H9 (cell line): ENCODE measurements around the gene SLC30A7. TPM values are rescaled to one million over a fixed set of nuclear protein-coding genes. Genes with fewer than 3 reads are reported as not detected.

ENCODE experiments used
- DNase-seq: peaks from one replicate; pipeline ENCODE4 v3.0.0-alpha.2; 2017
- H2AFZ ChIP-seq: one replicate; pipeline ENCODE4 v1.6.1; 2013; ENCODE audit warnings: mild to moderate bottlenecking, low read length, control low read depth, moderate library complexity
- H2AK5ac ChIP-seq: 2 replicates; pipeline ENCODE4 v1.6.1; 2013; ENCODE audit warnings: low read length, control low read depth, mixed read lengths; ENCODE audit not compliant: insufficient read length
- H2BK120ac ChIP-seq: one replicate; pipeline ENCODE4 v1.6.1; 2013; ENCODE audit warnings: low read depth, mild to moderate bottlenecking, low read length, control low read depth, inconsistent platforms; ENCODE audit not compliant: poor library complexity, severe bottlenecking
- H2BK12ac ChIP-seq: 2 replicates; pipeline ENCODE4 v1.6.1; 2013; ENCODE audit warnings: low read length, control low read depth, mixed read lengths, low read depth; ENCODE audit not compliant: insufficient read length
- H2BK15ac ChIP-seq: 2 replicates; pipeline ENCODE4 v1.6.1; 2013; ENCODE audit warnings: low read depth, low read length, control low read depth
- H2BK20ac ChIP-seq: one replicate; pipeline ENCODE4 v1.6.1; 2013; ENCODE audit warnings: low read depth, mild to moderate bottlenecking, low read length, control low read depth, inconsistent platforms; ENCODE audit not compliant: poor library complexity, severe bottlenecking
- H2BK5ac ChIP-seq: 2 replicates; pipeline ENCODE4 v1.6.1; 2013; ENCODE audit warnings: low read length, control low read depth, mixed read lengths; ENCODE audit not compliant: insufficient read length
- H3K14ac ChIP-seq: 2 replicates; pipeline ENCODE4 v1.6.1; 2013; ENCODE audit warnings: low read length, control low read depth; ENCODE audit not compliant: insufficient read depth
- H3K18ac ChIP-seq: 2 replicates; pipeline ENCODE4 v1.6.1; 2013; ENCODE audit warnings: low read depth, mild to moderate bottlenecking, mixed read lengths, low read length, control low read depth; ENCODE audit not compliant: insufficient read length
- H3K23ac ChIP-seq: 2 replicates; pipeline ENCODE4 v1.6.1; 2013; ENCODE audit warnings: low read length, control low read depth, mixed read lengths, low read depth; ENCODE audit not compliant: insufficient read length
- H3K23me2 ChIP-seq: 2 replicates; pipeline ENCODE4 v1.6.1; 2013; ENCODE audit warnings: low read depth, mild to moderate bottlenecking, mixed read lengths, low read length, control low read depth; ENCODE audit not compliant: insufficient read length, poor library complexity, severe bottlenecking
- H3K27ac ChIP-seq: 2 replicates; pipeline ENCODE4 v1.5.1; 2013; ENCODE audit warnings: low read length, control low read depth, mixed read lengths, low read depth; ENCODE audit not compliant: insufficient read length
- H3K27me3 ChIP-seq: 2 replicates; pipeline ENCODE4 v1.6.1; 2013; ENCODE audit warnings: low read length, control low read depth, inconsistent platforms; ENCODE audit not compliant: insufficient read depth
- H3K4ac ChIP-seq: 2 replicates; pipeline ENCODE4 v1.6.1; 2013; ENCODE audit warnings: low read depth, mild to moderate bottlenecking, control low read depth, inconsistent platforms, low read length, moderate library complexity
- H3K4me1 ChIP-seq: 2 replicates; pipeline ENCODE4 v1.6.1; 2013; ENCODE audit warnings: low read length, control low read depth, inconsistent platforms; ENCODE audit not compliant: insufficient read depth
- H3K4me2 ChIP-seq: 2 replicates; pipeline ENCODE4 v1.6.1; 2013; ENCODE audit warnings: low read length, control low read depth, mixed read lengths; ENCODE audit not compliant: insufficient read length, insufficient read depth
- H3K56ac ChIP-seq: 2 replicates; pipeline ENCODE4 v1.6.1; 2013; ENCODE audit warnings: low read depth, mild to moderate bottlenecking, mixed read lengths, low read length, control low read depth; ENCODE audit not compliant: insufficient read length
- H3K79me1 ChIP-seq: 2 replicates; pipeline ENCODE4 v1.6.1; 2013; ENCODE audit warnings: low read depth, mild to moderate bottlenecking, moderate library complexity, low read length, control low read depth, inconsistent platforms; ENCODE audit not compliant: insufficient read depth, poor library complexity, severe bottlenecking
- H3K79me2 ChIP-seq: 2 replicates; pipeline ENCODE4 v1.6.1; 2013; ENCODE audit warnings: low read length, control low read depth, inconsistent platforms; ENCODE audit not compliant: insufficient read depth
- H3K9ac ChIP-seq: 2 replicates; pipeline ENCODE4 v1.6.1; 2013; ENCODE audit warnings: low read length, control low read depth, mixed read lengths; ENCODE audit not compliant: insufficient read length; ENCODE audit errors: extremely low read depth
- H3K9me3 ChIP-seq: one replicate; pipeline ENCODE4 v1.6.1; 2013; ENCODE audit warnings: low read depth, low read length, inconsistent platforms; ENCODE audit not compliant: control insufficient read depth
- H3T11ph ChIP-seq: one replicate; pipeline ENCODE4 v1.6.1; 2013; ENCODE audit warnings: mild to moderate bottlenecking, low read length, control low read depth, inconsistent platforms
- H4K20me1 ChIP-seq: one replicate; pipeline ENCODE4 v1.6.1; 2013; ENCODE audit not compliant: control insufficient read depth, insufficient read length, insufficient read depth
- H4K5ac ChIP-seq: 2 replicates; pipeline ENCODE4 v1.6.1; 2013; ENCODE audit warnings: low read depth, mild to moderate bottlenecking, mixed read lengths, low read length, control low read depth; ENCODE audit not compliant: insufficient read length
- H4K8ac ChIP-seq: replicated peaks from 2 replicates; pipeline ENCODE4 v1.6.1; 2013; ENCODE audit warnings: low read length, control low read depth, mixed read lengths, low read depth; ENCODE audit not compliant: insufficient read length
- H4K91ac ChIP-seq: 2 replicates; pipeline ENCODE4 v1.6.1; 2013; ENCODE audit warnings: low read depth, mild to moderate bottlenecking, moderate library complexity, mixed read lengths, low read length, control low read depth; ENCODE audit not compliant: insufficient read length
- H3K27ac Mint-ChIP-seq, 3 experiments: 2 replicates in 2 of 3; 3 replicates in 1 of 3; pipeline ENCODE4 v1.8.0; 2020 to 2021; ENCODE audit warnings: mixed read lengths in 3 of 3, mild to moderate bottlenecking in 1 of 3, moderate library complexity in 1 of 3
- H3K27me3 Mint-ChIP-seq: 2 replicates; pipeline ENCODE4 v1.8.0; 2021; ENCODE audit warnings: low read depth, mild to moderate bottlenecking, moderate library complexity, mixed read lengths
- H3K36me3 Mint-ChIP-seq, 3 experiments: 2 replicates in 2 of 3; 3 replicates in 1 of 3; pipeline ENCODE4 v1.8.0; 2020 to 2021; ENCODE audit warnings: low read depth in 3 of 3, mixed read lengths in 3 of 3; ENCODE audit not compliant: insufficient read depth in 1 of 3
- H3K4me1 Mint-ChIP-seq, 2 experiments: 2 replicates each; pipeline ENCODE4 v1.8.0; 2020; ENCODE audit warnings: mixed read lengths in 2 of 2
- H3K4me3 Mint-ChIP-seq, 2 experiments: 2 replicates in 1 of 2; 3 replicates in 1 of 2; pipeline ENCODE4 v1.8.0; 2020 to 2021; ENCODE audit warnings: mild to moderate bottlenecking in 2 of 2, mixed read lengths in 2 of 2, moderate library complexity in 1 of 2
- H3K9me3 Mint-ChIP-seq, 2 experiments: 2 replicates in 1 of 2; 3 replicates in 1 of 2; pipeline ENCODE4 v1.8.0; 2020; ENCODE audit warnings: mild to moderate bottlenecking in 2 of 2, mixed read lengths in 2 of 2, moderate library complexity in 1 of 2
- WGBS: extraction: QIAGEN DNeasy Blood & Tissue Kit; methylation state at CpG from one replicate; pipeline ENCODE4 v1.1.7; 2013; ENCODE audit warnings: missing lambda C conversion rate, low lambda C conversion rate, mixed read lengths; ENCODE audit not compliant: insufficient read length; ENCODE audit errors: extremely low coverage; 5-methylcytosine and 5-hydroxymethylcytosine counted together
- total RNA-seq: library from RNA; stranded (reverse); gene quantifications from 2 replicates; pipeline ENCODE4 v1.2.1, GENCODE V29; 2021
- TF ChIP-seq, protein P1 (sequence below): fragments of 200-600 bp; sonication (generic); conservative IDR thresholded peaks from 3 replicates; pipeline ENCODE4 v1.8.0; 2021; ENCODE audit warnings: antibody characterized with exemption, mild to moderate bottlenecking

Gene SLC30A7
- total RNA-seq, 1 experiment from 2014 or later: 25.6 TPM

DNA sequence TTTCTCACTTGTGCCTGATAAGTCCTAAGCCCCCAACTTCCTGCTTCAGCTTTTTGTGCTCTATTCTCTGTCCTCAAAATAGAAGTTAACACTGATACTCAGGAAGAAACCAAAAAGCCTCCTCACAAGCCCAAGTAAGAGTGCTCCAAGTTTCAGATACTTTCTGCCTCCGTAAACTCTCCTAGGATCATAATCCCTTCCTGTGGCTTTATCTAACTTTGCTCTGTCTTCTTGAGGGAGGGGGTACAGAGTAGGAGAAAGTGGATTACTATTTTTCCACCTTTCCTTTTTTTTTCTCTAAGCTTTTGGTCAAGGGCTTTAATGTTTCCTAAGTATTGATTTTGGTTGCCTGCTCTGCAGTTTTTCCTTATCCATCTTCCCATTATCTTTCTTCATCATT, 75.1 kb downstream of the SLC30A7 start:
- DNase-seq: no peak
- no peak overlapping the region for H3K9ac ChIP-seq
- H3K4me1 Mint-ChIP-seq: peaks cover 20% of the 10 kb centered on the region in 2 experiments
- H3K23me2 ChIP-seq: no peaks in the 10 kb centered on the region
- no peaks in the 10 kb centered on the region for H3K27me3 ChIP-seq
- no peaks in the 10 kb centered on the region for H3K9me3 ChIP-seq
- no peak overlapping the region for H3T11ph ChIP-seq
- no peaks in the 10 kb centered on the region; the same call in 1 of the 2 replicates for H3K4me1 ChIP-seq
- TF ChIP-seq, protein P1, sequence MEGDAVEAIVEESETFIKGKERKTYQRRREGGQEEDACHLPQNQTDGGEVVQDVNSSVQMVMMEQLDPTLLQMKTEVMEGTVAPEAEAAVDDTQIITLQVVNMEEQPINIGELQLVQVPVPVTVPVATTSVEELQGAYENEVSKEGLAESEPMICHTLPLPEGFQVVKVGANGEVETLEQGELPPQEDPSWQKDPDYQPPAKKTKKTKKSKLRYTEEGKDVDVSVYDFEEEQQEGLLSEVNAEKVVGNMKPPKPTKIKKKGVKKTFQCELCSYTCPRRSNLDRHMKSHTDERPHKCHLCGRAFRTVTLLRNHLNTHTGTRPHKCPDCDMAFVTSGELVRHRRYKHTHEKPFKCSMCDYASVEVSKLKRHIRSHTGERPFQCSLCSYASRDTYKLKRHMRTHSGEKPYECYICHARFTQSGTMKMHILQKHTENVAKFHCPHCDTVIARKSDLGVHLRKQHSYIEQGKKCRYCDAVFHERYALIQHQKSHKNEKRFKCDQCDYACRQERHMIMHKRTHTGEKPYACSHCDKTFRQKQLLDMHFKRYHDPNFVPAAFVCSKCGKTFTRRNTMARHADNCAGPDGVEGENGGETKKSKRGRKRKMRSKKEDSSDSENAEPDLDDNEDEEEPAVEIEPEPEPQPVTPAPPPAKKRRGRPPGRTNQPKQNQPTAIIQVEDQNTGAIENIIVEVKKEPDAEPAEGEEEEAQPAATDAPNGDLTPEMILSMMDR: no peak
- peaks cover 5 to 25% (median 20%) of the 10 kb centered on the region in 3 experiments; a peak in 6 of 7 replicates for H3K36me3 Mint-ChIP-seq
- no peak overlapping the region for H2BK15ac ChIP-seq
- no peak overlapping the region for H2BK12ac ChIP-seq
- H3K56ac ChIP-seq: no peak overlapping the region
- H2BK20ac ChIP-seq: no peak overlapping the region
- no peak overlapping the region for H3K4me3 Mint-ChIP-seq
- no peak overlapping the region for H2BK5ac ChIP-seq
- no peak overlapping the region for H2AK5ac ChIP-seq
- H3K4me2 ChIP-seq: no peak overlapping the region
- H4K8ac ChIP-seq: no peak overlapping the region
- H2BK120ac ChIP-seq: no peak overlapping the region
- H3K27ac ChIP-seq: no peak overlapping the region
- H3K14ac ChIP-seq: no peak overlapping the region
- H3K23ac ChIP-seq: no peak overlapping the region
- no peak overlapping the region for H4K91ac ChIP-seq
- WGBS: no CpG with 5 or more reads among the region's 1 CpG
- H2AFZ ChIP-seq: no peak overlapping the region
- no peak overlapping the region for H4K5ac ChIP-seq
- H3K18ac ChIP-seq: no peak overlapping the region
- H3K27ac Mint-ChIP-seq: peak overlapping the region; percentile 0 to 65 (median 25); a peak in 5 of 7 replicates
- no peak overlapping the region for H3K4ac ChIP-seq
- H4K20me1 ChIP-seq: no peaks in the 10 kb centered on the region
- no peaks in the 10 kb centered on the region for H3K9me3 Mint-ChIP-seq
- H3K79me2 ChIP-seq: no peaks in the 10 kb centered on the region
- no peaks in the 10 kb centered on the region for H3K79me1 ChIP-seq
- H3K27me3 Mint-ChIP-seq: no peaks in the 10 kb centered on the region
